ENCODE measurements around the gene MRPL20. TPM values are rescaled to one million over a fixed set of nuclear protein-coding genes. Genes with fewer than 3 reads are reported as not detected.
A peak's percentile ranks its signal among the peaks of the same experiment; 100 is the strongest.

Gene MRPL20
- total RNA-seq, 1 donor from 2014 or later, result 144 TPM

DNA sequence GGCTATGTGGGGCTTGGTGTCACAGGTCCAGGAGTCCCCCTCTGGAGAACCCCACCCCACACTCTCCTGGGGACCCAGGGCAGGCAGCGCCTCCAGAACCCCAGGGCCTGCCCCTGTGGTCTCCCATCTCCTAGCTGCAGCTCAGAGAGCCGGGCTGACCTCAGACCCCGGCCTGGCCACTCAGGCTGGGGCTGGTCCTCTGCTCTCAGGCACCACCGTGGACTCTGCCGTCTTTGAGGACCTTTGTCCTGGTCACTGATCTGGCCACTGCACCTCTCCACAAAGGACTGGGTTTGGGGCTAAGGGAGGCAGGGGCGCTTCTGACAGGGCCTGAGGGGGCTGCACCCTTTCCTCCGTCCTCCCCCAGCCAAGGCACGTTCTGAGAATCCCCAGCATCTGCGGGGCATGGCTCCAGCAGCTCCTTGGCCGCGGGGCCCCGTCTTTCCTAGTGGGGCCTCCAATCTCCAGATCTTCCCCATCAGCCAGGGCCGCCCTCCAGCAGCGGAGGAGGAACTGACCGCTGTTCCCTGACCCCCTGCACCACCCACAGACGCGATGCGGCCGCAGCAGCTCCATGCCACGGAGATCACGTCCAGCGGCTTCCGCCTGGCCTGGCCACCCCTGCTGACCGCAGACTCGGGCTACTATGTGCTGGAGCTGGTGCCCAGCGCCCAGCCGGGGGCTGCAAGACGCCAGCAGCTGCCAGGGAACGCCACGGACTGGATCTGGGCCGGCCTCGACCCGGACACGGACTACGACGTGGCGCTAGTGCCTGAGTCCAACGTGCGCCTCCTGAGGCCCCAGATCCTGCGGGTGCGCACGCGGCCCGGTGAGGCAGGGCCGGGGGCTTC is 31.7 kb upstream of the MRPL20 start:
- DNase-seq (peak; percentile 28), ATAC-seq (ENCODE audit: poor library complexity) (no peak)
- intact Hi-C loops (cut with DNase I), result no loop called here

DNA sequence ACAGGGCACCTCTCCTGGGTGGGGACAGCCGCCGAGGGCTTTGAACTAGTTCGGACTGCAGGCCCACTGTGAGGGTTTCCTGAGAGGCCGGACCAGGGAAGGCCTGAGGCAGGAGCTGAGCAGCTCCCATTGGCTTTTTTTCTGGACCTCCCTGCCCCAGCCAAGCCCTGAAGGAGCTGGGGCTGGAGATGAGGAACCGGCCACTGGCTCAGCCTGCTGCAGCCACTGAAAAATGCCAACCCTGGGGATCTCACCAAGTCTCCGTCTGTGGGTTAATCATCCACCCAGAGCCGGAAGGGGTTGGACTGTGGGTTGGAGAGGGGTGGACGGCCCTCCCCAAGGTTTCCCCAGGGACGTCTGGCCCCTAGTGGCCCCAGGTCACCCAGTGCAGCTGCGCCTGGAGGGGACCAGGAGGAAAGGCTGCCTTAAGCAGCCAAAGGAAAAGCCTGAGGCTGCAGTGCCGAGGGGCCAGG is 30.8 kb upstream of the MRPL20 start:
- peak; percentile 19 for DNase-seq
- ATAC-seq (ENCODE audit: poor library complexity), result no peak
- intact Hi-C loops (cut with DNase I), result no loop called here

DNA sequence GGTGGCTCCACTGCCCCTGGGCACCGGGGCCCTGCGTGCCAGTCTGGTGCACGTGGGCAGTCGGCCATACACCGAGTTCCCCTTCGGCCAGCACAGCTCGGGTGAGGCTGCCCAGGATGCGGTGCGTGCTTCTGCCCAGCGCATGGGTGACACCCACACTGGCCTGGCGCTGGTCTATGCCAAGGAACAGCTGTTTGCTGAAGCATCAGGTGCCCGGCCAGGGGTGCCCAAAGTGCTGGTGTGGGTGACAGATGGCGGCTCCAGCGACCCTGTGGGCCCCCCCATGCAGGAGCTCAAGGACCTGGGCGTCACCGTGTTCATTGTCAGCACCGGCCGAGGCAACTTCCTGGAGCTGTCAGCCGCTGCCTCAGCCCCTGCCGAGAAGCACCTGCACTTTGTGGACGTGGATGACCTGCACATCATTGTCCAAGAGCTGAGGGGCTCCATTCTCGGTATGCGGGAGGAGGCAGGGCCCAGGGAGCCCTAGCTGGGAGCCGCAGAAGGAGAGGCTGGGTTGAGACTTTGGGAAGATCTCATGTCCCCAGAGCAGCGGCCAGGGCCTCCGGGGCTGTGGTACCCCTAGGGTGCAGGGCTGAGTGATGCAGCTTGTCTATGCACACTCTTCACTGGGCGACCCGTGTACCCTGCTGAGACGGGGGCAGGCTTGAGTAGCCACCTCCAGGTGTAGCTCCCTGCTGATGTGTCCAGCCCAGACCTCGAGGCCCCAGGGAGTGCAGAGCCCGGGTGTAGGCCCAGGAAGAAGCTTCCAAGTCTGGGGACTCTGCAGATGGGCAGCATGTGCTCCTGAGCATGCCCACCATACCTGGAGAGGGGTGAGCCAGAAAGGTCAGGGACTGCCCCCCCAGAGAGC is 30.2 kb upstream of the MRPL20 start:
- ATAC-seq (ENCODE audit: poor library complexity) (no peak), DNase-seq (peak; percentile 32)
- intact Hi-C loops (cut with DNase I), result no loop called here

- DNase-seq (no peak), ATAC-seq (ENCODE audit: poor library complexity) (no peak)
- intact Hi-C loops (cut with DNase I), result no loop called here
Measured at GRCh38 chr1:1436630-1437032, 29.5 kb upstream of the MRPL20 start.

DNA sequence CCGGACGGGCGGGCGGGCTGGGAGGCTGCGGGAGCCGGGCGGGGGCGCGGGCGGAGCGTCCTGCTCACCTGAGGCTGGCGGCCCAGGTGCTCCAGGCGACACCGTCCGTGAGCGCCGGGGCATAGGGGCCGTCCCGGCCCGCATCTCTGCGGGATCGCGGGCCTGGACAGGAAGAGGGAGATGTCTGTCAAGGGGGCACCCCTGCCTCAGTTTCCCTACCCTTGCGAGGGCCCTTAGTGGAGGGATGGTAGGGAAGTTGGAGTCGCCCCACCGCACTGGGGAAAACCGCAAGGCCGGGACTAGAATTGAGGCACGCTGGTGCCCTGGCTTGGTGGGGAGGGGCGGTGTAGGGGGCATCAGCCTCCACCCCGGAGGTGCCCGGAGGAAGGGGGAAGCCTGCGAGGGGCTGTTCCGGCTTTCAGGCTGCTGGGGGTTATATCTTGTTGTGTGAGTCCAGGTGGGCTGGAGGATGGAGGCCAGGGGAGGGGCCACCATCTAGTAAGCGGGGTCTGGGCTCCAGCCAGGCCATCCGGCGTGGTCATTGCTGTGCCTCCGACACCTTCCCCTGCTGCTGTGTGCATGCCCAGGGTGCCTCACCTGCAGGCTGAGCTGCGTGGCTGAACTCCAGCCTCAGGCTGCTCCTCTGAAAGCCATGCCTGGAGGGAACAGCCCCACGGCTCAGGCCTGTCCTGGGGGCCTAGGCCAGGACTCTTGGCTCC is 29.0 kb upstream of the MRPL20 start:
- intact Hi-C loops (cut with DNase I), result no loop called here
- DNase-seq, result peak; percentile 37

GRCh38 chr1:1435106-1435903 is 28.2 kb upstream of the MRPL20 start, which contains the start of gene VWA1:
VWA1 (plus strand) TSS chr1:1435690; CDS start chr1:1435749, 59 bp downstream.
- intact Hi-C loops (cut with DNase I), result no loop called here
- ATAC-seq (ENCODE audit: poor library complexity) (peak; percentile 70), DNase-seq (peak; percentile 82)

More for the DNA sequence above, 29.0 kb upstream of the MRPL20 start:
- ATAC-seq (ENCODE audit: poor library complexity), result no peak

DNA sequence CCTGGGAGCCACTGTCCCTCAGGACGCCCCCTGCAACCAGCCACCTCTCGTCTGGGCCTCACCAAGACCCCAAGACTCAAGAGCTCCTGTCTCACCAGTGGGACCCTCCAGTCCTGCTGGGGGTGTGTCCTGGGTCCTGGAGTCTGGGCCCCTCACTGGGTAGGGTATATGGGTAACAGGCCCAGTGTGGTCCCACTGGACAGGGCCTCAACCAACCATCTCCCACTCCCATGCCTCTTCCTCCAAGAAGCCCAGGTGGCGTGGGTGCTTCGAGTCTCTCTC is 27.7 kb upstream of the MRPL20 start:
- no peak for DNase-seq
- ATAC-seq (ENCODE audit: poor library complexity), result no peak
- intact Hi-C loops (cut with DNase I), result no loop called here

DNA sequence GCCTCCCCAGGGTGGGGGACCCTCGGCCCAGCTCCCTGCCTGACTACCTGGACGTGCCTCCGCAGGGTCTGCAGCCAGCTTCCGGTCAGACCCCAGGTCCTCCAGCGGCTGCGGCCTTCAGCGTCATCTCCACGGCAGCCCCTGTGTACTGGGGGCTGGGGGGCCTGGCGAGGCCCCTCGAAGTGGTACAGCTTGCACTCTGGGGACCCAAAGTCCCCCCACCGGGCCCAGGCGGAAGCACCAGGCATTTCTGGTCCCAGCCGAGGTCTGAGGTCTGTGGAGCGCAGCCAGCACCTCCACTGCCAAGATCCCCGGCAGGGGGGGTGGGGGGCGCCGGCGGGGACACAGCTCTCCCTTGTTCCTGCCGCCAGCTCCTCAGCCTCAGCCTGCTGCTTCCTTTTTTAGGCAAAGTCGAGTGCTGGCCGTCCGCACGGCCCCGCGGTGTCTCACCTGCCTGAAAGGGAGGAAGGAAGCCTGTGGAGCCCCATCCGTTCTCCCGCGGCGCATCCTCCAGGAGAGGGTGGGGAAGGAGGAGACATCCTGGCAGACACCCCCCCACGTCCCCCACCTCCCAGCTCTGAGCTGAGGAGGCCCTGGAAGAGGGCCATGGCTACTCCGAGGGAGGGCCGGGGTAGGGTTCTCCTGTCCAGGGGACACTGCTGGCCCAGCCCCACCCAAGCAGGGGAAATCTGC is 27.2 kb upstream of the MRPL20 start:
- DNase-seq, result peak; percentile 82
- peak; percentile 6 for ATAC-seq (ENCODE audit: poor library complexity)
- intact Hi-C loops (cut with DNase I), result no loop called here

DNA sequence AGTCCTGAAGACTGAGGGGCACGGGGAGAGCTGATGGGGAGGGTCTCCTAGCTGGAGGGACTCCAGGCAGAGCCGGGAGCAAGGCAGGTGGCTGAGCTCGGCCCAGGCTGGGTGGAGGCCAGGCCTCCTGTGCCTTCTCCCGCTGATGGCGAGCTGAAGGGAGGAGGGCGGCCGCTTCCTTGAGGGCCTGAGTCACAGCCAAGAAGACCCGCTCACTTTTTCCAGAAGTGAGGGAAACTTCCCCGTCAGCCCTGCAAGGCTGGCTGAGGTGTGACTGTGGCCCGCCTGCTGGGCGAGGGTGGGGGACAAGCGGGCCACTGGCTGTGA is 26.7 kb upstream of the MRPL20 start:
- ATAC-seq (ENCODE audit: poor library complexity) (no peak), DNase-seq (no peak)
- intact Hi-C loops (cut with DNase I), result no loop called here

DNA sequence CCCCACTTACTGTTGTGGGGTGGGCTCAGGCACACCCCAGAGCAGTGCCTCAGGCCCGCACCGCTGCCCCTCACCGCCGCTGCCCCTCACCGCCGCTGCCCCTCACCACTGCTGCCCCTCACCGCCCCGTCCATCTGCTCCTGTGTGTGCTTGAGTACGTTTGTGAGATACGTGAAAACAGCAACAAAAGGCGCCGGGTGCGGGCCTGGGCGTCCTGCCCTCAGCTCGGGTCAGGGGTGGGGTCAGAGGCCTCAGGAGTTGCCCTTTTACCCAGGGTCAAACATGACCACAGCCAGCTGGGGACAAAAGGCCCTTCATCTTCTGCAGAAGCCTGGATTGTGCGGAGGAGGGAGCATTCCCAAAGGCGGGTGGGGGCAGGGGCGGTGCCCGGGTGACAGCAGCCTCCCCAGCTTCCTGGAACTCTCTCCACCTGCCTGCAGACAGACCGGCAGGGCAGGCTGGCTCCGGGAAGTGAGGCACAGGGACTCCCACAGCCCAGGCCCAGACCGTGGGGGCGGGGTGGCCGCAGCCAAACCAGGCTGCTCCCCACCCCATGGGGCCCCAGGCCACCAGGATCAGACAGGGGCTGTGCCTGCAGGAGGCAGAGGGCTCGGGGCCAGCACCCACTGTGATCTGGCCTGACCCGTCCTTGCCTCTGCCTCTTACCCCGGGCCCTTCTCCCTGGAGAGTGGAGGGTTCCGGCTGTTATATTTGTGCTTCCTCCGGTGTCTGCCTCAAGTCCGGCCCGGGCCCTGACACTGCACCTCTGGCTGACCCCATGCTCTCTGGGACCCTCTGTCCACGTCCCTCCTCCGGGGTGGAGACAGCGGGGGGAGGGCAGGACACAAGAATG is 26.1 kb upstream of the MRPL20 start:
- ATAC-seq (ENCODE audit: poor library complexity), result peak; percentile 18
- intact Hi-C loops (cut with DNase I), result no loop called here
- peak; percentile 81 for DNase-seq

DNA sequence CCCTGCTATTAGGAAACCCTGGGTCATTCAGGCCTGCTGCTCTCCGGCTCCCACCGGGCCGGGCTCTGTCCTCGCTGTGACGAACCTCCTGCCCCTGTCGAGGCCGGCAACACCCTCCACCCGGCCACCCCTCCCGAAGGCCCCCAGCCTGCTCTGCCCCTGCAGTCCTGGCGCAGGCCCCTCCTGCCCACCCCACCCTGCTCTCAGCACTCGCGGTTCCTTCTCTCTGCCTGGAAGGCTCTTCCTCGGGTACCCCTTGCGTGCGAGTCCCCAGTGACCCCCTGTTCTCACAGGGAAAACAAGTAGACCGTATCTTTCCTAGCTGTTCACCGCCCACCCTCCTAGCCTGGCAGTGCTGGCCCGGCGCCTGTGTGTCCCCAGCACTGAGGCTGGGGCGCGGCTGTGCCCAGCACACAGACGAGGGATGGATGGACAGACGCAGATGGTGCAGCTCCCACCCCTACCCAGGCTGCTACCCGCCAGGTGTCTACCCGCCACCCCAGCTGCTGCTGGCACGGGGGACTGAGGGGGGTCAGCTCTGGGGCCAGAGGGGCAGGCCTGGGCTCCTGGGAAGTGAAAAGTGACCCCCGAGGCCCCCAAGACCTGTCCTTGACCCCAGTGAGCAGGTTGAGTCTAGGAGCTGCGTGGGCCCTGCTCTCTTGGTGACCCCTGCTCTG is 25.3 kb upstream of the MRPL20 start:
- ATAC-seq (ENCODE audit: poor library complexity) (no peak), DNase-seq (peak; percentile 50)
- intact Hi-C loops (cut with DNase I), result no loop called here

DNA sequence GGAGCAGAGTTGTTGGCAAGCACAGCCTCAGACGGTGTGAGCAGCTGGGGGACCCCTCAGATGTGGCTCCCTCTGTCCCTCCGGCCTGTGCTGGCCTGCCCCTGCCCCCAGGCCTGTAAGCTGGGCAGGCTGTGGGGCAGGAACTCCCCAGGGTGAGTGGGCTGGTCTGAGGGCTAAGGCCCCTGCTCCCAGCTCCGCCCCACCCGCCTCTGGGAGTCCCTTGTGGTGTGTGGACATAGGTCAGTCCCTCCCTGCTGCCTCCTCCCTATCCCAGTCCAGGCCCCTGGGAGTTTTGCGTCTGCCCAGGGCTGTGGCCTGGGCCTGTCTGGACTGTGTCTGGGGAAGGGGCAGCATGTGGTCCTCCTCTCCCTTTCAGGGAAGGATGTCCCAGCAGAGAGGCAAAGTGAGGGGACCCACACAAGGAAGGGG is 24.8 kb upstream of the MRPL20 start:
- intact Hi-C loops (cut with DNase I), result no loop called here
- ATAC-seq (ENCODE audit: poor library complexity) (peak; percentile 30), DNase-seq (peak; percentile 86)

- ATAC-seq (ENCODE audit: poor library complexity) (no peak), DNase-seq (peak; percentile 47)
- intact Hi-C loops (cut with DNase I), result no loop called here
Measured at GRCh38 chr1:1430992-1431844, 24.1 kb upstream of the MRPL20 start.

DNA sequence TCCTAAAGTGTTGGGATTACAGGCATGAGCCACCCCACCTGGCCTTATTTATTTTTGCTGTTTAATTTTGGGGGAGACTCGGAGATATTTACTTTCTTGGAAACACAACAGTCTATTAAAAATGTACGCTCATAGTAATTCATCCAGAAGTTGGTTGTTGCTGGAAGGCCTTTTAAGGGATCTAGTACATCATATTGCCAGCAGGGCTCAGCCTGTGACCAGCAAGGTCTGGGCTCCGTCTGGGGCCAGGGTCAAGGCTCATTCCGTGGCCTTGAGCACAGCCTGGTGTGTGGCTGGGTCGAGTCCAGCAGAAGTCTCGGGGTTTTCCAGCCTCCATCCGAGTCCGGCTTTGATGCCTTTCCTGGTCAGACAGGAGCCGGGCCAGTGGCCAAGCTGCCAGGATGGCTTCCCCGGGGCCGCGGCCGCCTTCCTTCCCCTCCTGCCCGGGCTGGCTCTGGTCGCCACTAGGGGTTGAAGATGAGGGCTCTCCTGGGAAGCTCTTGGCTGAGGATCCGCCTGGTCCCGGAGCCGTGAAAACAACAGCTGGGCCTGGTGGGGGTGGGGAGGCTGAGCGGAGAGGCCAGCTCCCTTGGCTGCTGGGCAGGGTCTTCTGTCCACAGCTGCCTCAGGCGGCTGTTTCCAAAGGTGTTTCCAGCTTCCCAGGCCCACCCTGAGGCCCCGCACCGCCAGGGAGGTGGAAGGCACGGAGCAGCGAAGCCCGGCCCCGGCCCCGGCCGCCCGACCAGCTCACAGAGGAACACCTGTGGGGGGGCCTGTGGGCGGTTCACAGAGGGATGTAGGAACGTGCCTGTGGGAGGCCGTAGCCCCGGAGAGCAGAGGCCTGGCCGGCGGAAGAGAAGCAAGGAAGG is 23.3 kb upstream of the MRPL20 start:
- ATAC-seq (ENCODE audit: poor library complexity) (peak; percentile 65), DNase-seq (peak; percentile 89)
- intact Hi-C loops (cut with DNase I), result no loop called here

GRCh38 chr1:1429671-1430073 is 22.6 kb upstream of the MRPL20 start:
- intact Hi-C loops (cut with DNase I), result no loop called here
- peak; percentile 10 for ATAC-seq (ENCODE audit: poor library complexity)
- DNase-seq, result peak; percentile 51

Data from Right ventricle myocardium superior (tissue), 1 donor.